Measurements from ENCODE around the gene C6orf120.

The C6orf120 gene

DNA sequence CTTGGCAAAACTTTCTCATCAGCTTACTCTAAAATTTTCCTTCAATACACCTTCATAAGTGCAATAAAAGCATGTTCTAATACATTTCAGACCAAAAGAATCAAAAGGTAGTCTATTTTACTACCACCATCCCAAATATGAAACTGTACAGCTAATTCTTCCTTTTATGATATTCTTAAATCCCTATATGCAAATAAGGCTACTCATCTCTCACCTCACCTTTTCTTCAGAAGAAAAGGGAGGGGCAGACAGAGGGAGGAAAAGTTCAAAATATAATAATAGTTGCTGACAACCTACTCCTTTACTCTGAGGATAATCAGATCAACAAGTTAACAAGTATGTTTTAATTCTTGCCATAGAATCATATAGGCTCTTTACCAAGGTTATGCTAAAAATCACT lies 7.4 kb downstream of the C6orf120 start:
- Histone ChIP-seq H3K9me2 (replicated peaks; ENCODE audit: control insufficient read depth, low read length) (no peaks in the 10 kb centered on the region), H3K4me1 (ENCODE audit: control insufficient read depth, low read length) (peaks cover 67% of the 10 kb centered on the region), H3K27me3 (ENCODE audit: control insufficient read depth, low read length) (no peaks in the 10 kb centered on the region), H3K27ac (ENCODE audit: low read depth, low read length) (peak overlapping the region; percentile 31), H3K79me2 (ENCODE audit: control insufficient read depth, low read length) (peaks cover 40% of the 10 kb centered on the region), H3K9me3 (ENCODE audit: control insufficient read depth, insufficient read depth, low read length) (no peaks in the 10 kb centered on the region), H3K4me2 (ENCODE audit: low read length) (peak overlapping the region; percentile 34), H3K36me3 (ENCODE audit: control insufficient read depth, low read length) (peaks cover 90% of the 10 kb centered on the region), H3F3A (ENCODE audit: control insufficient read depth, insufficient read depth) (peaks cover 44% of the 10 kb centered on the region), H4K20me1 (ENCODE audit: control insufficient read depth, insufficient read depth, low read depth, low read length) (peaks cover 4% of the 10 kb centered on the region), H3K4me3 (ENCODE audit: low read length) (peak overlapping the region; percentile 23; the same call in 1 of the 2 replicates)
- no peak for TF ChIP-seq EZH2phosphoT487 (IDR thresholded peaks at IDR 0.05; ENCODE audit: borderline replicate concordance, low read length)

DNA sequence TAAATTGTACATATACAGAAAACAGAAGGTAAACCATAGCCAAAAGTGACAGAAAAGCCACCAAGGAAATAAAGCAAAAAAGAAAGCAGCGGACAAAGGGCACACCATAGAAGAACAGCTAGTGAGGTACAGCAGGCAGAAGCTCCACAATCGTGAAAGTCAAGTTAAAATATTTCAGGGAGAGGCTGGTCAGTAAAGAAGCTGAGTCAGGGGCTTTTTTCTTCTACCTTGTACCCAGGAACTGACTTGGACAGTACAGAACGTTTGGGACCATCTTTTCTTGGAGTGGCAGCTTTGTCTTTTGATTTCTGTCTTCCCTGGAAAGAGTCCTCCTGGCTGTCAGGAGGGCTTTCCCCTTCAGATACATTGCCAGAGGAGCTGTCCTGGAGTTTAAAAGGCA lies 8.1 kb downstream of the C6orf120 start:
- Histone ChIP-seq H3K36me3 (ENCODE audit: control insufficient read depth, low read length) (peaks cover 90% of the 10 kb centered on the region), H3K9me3 (ENCODE audit: control insufficient read depth, insufficient read depth, low read length) (no peaks in the 10 kb centered on the region), H3K79me2 (ENCODE audit: control insufficient read depth, low read length) (peaks cover 34% of the 10 kb centered on the region), H3K9me2 (replicated peaks; ENCODE audit: control insufficient read depth, low read length) (no peaks in the 10 kb centered on the region), H3K27ac (ENCODE audit: low read depth, low read length) (no peak overlapping the region), H3K4me1 (ENCODE audit: control insufficient read depth, low read length) (peaks cover 62% of the 10 kb centered on the region), H3F3A (ENCODE audit: control insufficient read depth, insufficient read depth) (peaks cover 44% of the 10 kb centered on the region), H4K20me1 (ENCODE audit: control insufficient read depth, insufficient read depth, low read depth, low read length) (0 out of 2 replicates have a peak, but pooled peaks cover 3% of the 10 kb centered on the region), H3K27me3 (ENCODE audit: control insufficient read depth, low read length) (no peaks in the 10 kb centered on the region), H3K4me2 (ENCODE audit: low read length) (peak overlapping the region; percentile 34), H3K4me3 (ENCODE audit: low read length) (no peak overlapping the region)
- TF ChIP-seq, protein P1, sequence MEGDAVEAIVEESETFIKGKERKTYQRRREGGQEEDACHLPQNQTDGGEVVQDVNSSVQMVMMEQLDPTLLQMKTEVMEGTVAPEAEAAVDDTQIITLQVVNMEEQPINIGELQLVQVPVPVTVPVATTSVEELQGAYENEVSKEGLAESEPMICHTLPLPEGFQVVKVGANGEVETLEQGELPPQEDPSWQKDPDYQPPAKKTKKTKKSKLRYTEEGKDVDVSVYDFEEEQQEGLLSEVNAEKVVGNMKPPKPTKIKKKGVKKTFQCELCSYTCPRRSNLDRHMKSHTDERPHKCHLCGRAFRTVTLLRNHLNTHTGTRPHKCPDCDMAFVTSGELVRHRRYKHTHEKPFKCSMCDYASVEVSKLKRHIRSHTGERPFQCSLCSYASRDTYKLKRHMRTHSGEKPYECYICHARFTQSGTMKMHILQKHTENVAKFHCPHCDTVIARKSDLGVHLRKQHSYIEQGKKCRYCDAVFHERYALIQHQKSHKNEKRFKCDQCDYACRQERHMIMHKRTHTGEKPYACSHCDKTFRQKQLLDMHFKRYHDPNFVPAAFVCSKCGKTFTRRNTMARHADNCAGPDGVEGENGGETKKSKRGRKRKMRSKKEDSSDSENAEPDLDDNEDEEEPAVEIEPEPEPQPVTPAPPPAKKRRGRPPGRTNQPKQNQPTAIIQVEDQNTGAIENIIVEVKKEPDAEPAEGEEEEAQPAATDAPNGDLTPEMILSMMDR (IDR thresholded peaks at IDR 0.05; ENCODE audit: low read depth, low read length, poor library complexity, severe bottlenecking) = no peak
- TF ChIP-seq EZH2phosphoT487 (IDR thresholded peaks at IDR 0.05; ENCODE audit: borderline replicate concordance, low read length) = no peak

DNA sequence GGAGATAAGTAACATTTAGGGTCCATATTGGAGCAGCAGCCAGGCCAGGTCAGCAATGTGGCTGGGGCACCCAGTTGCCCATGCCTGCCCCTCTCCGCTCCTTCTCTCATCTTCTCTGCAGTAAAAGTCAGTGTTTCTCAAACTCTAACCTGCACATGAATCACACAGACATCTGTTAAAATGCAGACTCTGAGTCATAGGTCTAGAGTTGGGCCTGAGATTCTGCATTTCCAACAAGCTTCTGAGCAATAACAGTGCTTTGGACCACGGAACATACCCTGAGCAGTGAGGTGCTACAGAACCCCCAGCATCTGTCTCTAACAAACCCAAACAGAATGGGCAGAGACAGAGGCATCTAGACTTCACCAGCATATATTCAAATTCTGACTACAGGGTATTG lies 12.3 kb downstream of the C6orf120 start:
- Histone ChIP-seq H3K27ac (ENCODE audit: low read depth, low read length) (no peak overlapping the region), H3F3A (ENCODE audit: control insufficient read depth, insufficient read depth) (peaks cover 20% of the 10 kb centered on the region), H4K20me1 (ENCODE audit: control insufficient read depth, insufficient read depth, low read depth, low read length) (no peaks in the 10 kb centered on the region), H3K9me2 (replicated peaks; ENCODE audit: control insufficient read depth, low read length) (no peaks in the 10 kb centered on the region), H3K4me3 (ENCODE audit: low read length) (no peak overlapping the region), H3K79me2 (ENCODE audit: control insufficient read depth, low read length) (peaks cover 31% of the 10 kb centered on the region), H3K36me3 (ENCODE audit: control insufficient read depth, low read length) (peaks cover 86% of the 10 kb centered on the region), H3K4me2 (ENCODE audit: low read length) (no peak overlapping the region), H3K9me3 (ENCODE audit: control insufficient read depth, insufficient read depth, low read length) (no peaks in the 10 kb centered on the region), H3K4me1 (ENCODE audit: control insufficient read depth, low read length) (peaks cover 29% of the 10 kb centered on the region), H3K27me3 (ENCODE audit: control insufficient read depth, low read length) (no peaks in the 10 kb centered on the region)
- TF ChIP-seq, protein P1 (IDR thresholded peaks at IDR 0.05; ENCODE audit: low read depth, low read length, poor library complexity, severe bottlenecking) = no peak
- no peak for TF ChIP-seq EZH2phosphoT487 (IDR thresholded peaks at IDR 0.05; ENCODE audit: borderline replicate concordance, low read length)

DNA sequence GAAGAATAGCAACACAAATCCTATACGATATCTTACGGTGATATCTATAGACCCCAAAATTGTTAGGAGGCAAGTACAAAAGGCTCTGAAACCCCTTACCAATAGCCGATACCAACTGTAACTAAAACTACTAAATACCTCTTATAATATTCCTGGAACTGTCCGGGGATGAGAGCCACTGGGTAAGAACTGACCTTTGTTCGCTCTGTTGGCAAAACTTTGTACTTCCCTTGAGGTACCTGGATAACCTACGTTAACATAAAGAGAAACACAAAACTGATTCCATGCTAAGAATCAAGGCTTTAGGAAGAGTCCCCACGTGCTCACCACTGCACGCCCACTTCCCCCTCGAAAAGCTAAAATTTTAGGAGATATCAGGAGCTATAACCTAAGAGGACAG lies 12.7 kb downstream of the C6orf120 start:
- H3K27me3 ChIP-seq (ENCODE audit: control insufficient read depth, low read length) = no peaks in the 10 kb centered on the region
- peaks cover 86% of the 10 kb centered on the region for H3K36me3 ChIP-seq (ENCODE audit: control insufficient read depth, low read length)
- H3F3A ChIP-seq (ENCODE audit: control insufficient read depth, insufficient read depth) = peaks cover 18% of the 10 kb centered on the region
- H3K9me2 ChIP-seq (replicated peaks; ENCODE audit: control insufficient read depth, low read length) = no peaks in the 10 kb centered on the region
- no peak overlapping the region for H3K4me2 ChIP-seq (ENCODE audit: low read length)
- TF ChIP-seq, protein P1 (IDR thresholded peaks at IDR 0.05; ENCODE audit: low read depth, low read length, poor library complexity, severe bottlenecking) = no peak
- no peak for TF ChIP-seq EZH2phosphoT487 (IDR thresholded peaks at IDR 0.05; ENCODE audit: borderline replicate concordance, low read length)
- peaks cover 29% of the 10 kb centered on the region for H3K4me1 ChIP-seq (ENCODE audit: control insufficient read depth, low read length)
- peaks cover 35% of the 10 kb centered on the region for H3K79me2 ChIP-seq (ENCODE audit: control insufficient read depth, low read length)
- H3K9me3 ChIP-seq (ENCODE audit: control insufficient read depth, insufficient read depth, low read length) = no peaks in the 10 kb centered on the region
- no peaks in the 10 kb centered on the region for H4K20me1 ChIP-seq (ENCODE audit: control insufficient read depth, insufficient read depth, low read depth, low read length)
- no peak overlapping the region for H3K4me3 ChIP-seq (ENCODE audit: low read length)
- no peak overlapping the region for H3K27ac ChIP-seq (ENCODE audit: low read depth, low read length)
